Hepatic stellate cell (primary cell): ENCODE results near the gene TRMT6.

ENCODE experiments used
- DNase-seq: peaks from one replicate; pipeline ENCODE4 v3.0.0; 2011; ENCODE audit warnings: low spot score

Gene TRMT6

DNA sequence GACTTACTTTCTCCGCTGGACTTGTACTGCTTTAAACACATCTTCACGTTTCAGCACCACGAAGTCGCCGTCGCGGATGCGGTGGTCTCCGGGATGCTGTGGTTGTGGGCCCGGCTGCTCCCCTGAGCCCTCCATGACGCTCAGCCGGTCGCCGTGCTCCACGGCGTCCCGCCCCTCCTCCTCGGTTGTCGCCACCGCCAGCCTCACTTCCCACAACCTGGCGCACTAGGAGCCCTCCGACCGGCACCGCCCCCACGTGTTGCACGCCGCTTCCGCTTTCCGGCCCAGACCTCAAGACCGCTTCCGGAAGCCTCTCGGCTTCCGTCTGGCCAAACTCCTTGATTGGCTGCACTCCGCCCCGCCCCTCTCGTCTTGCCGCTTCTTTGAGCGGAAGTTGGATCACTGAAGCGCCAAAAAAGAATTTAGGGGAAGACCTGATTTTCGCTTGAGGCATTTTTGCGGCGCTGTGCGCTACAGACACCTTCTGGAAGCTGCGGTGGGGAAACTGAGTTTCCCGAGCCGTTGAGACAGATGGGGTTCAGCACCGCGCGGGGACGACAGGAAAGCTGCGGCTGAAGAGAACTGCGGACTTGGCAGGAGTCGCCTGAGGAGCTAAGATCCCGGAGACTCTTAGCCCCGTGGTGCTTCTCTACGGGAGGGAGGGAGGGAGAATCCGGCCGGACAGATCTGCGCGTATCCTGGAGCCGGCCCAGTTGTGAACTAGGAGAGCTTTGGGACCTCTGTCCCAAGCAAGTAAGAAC, at the start of gene TRMT6, which contains the start of gene MCM8:
TRMT6 (minus strand) TSS at position 263 of the 761 bp plus-strand sequence; CDS start at position 135, 128 bp downstream.
MCM8 (plus strand) TSS at position 382 of the 761 bp plus-strand sequence. CDS start 1,364 bp downstream, outside the sequence.
- DNase-seq: peak; percentile 86

DNA sequence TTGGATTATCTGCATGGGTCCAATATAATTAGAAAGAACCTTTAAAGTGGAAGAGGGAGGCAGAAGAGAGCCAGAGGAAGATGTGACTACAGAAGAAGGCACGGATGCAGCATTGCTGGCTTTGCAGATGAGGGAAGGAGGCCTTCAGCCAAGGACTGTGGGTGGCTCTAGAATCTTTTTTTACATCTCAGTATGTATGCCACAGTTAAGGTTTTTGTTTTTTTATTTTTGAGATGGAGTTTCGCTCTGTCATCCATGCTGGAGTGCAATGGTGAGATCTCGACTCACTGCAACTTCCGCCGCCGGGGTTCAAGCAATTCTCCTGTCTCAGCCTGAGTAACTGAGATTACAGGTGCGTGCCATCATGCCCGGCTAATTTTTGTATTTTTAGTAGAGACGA, 49.5 kb upstream of the TRMT6 start:
- DNase-seq: no peak

DNA sequence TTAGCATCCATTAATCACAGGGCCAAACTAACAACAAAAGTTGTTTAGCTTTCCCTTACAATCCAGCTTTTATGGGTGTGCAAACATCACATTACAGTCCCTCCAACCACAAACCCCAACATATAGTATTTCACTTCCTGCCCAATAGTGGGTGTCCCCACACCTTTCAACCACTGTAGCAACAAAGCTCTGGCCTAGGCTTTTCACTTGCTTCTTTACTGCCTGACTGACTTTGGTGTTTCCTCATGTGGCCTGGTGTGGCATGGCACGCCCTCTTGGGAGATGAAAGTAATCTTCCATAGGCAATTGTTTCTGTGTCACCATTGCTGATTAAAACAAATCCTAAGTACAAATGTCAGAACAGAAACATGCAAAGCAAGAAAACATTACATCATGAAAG, 46.4 kb upstream of the TRMT6 start:
- DNase-seq: no peak

DNA sequence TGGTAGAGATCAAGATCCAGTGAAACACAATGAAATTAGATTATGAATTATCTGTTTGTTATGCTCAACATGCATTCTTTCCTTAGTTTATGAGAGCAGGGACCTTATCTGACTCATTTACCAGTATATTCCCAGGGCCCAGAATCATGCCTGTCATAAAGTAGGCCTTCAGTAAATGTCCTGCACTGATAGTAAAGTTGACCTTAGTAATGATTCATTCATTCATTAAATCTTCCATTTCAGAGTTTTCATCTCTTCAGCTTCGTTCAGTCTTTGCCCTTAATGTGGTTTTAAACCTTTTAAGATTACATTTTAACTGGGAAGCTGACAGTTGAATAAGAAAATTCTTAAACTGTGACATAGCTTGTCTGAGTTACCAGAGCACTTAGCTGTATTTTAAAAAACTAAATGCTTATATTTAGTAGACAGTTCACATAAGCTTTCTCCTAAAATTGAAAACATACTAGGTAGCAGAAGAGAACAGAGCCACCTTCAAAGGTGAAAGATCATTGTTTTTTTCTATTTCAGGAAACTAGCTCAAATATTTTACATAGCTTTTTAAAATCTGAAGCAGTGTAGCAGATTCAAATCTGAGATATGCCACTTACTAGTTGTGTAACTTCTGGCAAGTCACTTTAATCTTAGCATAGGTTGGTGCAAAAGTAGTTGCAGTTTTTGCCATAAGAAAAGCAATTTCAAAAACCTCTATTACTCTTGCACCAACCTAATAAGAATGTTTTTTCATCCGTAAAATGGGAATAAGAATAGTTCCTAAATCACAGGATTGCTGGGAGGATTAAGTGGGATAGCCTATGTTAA, 41.5 kb upstream of the TRMT6 start:
- DNase-seq: peak; percentile 12

DNA sequence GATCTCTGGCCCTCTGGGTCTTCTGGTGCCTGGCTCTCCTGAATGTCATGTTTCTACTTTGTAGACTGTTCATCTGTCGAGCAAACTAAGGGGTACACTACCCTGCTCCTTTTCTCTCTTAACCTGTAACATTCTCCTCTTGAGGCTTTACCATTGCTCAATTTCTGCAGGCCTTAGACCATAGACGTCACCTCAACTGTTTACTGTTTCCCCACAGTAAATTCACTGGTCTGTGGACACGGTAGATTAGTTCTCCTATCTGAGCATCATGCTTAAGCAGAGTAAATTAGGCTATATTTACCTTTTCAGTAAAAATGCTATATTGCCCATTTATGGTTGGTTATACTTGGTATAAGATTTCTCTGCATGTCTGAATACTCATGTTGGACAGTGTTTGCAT, 40.6 kb upstream of the TRMT6 start:
- no peak for DNase-seq

- no peak for DNase-seq
Observed at GRCh38 chr20:5989539-5989938, 39.2 kb upstream of the TRMT6 start.

GRCh38 chr20:5987383-5987782, 37.0 kb upstream of the TRMT6 start:
- DNase-seq: no peak

GRCh38 chr20:5980720-5981538, 30.6 kb upstream of the TRMT6 start:
- no peak for DNase-seq

- no peak for DNase-seq
Observed at GRCh38 chr20:5979801-5980200, 29.5 kb upstream of the TRMT6 start.

DNA sequence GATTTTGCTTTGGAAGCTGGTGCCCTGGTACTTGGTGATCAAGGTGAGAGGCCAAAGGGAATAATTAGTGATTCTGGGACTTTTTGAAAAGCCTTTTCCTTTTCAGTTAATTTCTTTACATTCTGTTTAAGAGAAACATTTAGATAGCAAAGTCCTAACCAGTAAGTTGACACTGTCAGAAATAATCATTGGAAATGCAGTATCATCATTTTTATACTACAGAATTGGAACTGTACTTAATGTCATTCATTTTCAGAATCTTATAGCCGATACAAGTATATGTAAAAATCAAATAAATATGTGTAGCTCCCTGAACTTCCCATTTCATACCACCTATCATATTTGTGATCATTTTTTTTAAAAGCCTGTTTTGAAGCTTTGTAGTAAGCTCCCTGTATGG, 27.6 kb upstream of the TRMT6 start:
- no peak for DNase-seq

DNA sequence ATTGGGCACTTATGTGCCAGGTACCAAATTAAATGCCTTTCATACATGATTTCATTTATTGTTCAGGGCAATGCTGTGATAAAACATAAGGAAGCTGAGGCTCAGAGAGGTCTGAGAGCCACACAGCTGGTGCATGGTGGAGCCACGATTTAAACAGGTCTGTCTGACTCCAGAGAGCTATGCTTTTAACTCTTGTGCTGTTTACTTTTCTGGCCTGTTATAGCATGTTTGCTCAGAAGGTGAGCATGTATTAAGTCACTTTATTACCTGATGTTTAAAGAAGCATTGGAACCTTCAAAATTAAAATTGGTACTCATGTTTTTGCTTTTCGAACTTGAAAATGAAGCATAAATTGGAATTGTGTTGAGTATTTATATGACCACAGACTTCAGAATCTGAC, 26.9 kb upstream of the TRMT6 start:
- no peak for DNase-seq

DNA sequence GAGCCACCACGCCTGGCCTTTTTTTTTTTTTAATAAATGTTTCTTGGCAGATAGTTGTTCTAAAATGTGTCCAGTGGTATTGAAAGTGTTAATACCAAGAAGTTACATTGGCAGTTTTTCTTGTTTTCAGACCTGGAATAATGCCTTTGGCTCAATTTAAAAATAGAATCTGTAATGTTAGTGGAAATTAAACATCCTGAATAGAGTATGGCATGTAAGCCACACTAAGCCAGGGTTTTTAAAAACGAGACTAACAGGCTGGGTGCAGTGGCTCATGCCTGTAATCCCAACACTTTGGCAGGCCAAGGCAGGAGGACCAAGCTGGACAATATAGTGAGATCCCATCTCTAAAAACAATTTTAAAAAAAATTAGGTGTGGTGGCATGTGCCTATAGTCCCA, 25.4 kb upstream of the TRMT6 start:
- no peak for DNase-seq

DNA sequence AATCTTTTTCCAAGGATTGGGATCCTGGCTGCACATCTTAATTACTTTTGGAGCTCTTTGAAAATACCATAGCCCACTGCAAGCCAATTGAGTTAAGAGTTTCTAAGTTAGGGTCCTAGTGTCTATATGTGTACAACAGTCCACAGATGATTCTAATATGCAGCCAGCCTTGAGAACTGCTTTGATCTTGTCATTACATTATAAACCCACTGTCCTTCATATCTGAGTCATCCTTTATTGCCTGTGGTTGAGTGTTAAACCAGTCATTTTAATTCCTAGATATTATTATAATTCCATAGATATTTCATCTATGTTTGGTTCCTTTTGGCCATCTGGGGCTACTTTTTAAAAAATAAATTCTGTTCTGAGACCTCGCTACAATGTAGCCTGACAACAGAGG, 24.2 kb upstream of the TRMT6 start:
- no peak for DNase-seq

DNA sequence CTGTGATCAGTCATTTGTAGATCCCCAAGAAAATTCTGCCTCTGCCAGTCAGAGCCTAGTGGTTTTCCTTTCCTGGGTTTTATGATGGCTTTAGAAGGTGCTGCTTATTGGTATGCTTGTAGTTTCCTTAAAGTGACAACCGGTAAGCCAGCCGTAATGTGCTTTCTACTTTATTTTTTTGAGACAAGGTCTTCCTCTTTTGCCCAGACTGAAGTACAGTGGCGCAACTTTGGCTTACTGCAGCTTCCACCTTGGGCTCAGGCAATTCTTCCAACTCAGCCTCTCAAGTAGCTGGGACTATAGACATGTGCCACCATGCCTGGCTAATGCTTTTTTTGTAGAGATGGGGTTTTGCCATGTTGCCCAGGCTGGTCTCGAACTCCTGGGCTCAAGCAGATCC, 23.6 kb upstream of the TRMT6 start:
- DNase-seq: no peak

- no peak for DNase-seq
Observed at GRCh38 chr20:5973172-5973571, 22.8 kb upstream of the TRMT6 start.

DNA sequence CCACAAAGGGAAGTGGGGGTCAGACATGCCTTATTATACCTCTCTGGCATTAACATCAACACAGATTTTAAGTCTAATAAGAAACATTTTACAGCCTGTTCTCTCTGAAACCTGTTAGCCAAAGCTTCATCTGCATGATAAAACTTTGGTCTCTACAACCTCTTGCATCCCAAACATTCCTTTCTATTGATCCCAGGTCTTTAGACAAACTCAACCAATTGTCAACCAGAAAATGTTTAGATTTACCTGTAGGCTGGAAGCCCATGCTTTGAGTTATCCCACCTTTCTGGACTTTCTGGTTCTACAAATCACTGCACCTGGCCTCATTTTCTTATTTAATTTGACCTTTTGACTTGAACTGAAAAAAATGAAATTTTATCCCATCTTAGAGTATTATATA, 20.9 kb upstream of the TRMT6 start:
- no peak for DNase-seq

DNA sequence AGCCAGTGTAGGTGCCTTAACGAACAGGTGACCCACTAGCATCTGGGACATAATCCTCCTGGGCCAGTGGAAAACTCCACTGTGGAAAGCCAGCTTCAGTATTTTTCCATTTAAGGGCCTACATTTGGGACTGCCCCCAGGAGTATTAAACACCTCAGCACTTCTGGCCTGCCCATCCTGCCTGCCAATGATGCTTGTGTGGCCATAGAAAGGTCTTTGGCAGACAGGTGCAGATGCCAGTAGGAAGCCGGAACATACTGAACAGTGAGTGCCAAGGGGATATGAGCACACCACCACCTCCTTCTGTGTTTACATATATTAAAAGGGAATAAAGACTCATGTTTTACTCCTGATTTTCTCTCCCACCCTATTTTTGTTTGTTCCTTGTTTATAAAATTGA, 20.0 kb upstream of the TRMT6 start:
- DNase-seq: no peak

DNA sequence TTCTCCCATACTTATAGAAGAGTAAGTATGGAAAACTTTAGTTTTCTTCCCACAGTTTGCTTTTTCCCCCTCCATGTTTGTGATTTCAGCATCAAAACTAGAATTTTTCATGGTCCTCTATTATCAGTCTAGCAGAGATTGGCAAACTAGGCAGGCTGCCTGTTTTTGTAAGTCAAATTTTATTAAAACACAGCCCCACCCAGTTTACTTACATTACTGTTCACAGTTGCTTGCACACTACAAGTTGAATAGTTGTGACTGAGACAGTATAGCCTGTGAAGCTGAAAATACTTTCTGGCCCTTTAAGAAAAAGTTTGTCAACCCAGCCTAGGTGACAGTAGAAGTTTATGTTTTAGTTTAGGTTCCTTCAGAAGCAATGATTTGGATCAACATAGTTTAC, 19.6 kb upstream of the TRMT6 start:
- no peak for DNase-seq

DNA sequence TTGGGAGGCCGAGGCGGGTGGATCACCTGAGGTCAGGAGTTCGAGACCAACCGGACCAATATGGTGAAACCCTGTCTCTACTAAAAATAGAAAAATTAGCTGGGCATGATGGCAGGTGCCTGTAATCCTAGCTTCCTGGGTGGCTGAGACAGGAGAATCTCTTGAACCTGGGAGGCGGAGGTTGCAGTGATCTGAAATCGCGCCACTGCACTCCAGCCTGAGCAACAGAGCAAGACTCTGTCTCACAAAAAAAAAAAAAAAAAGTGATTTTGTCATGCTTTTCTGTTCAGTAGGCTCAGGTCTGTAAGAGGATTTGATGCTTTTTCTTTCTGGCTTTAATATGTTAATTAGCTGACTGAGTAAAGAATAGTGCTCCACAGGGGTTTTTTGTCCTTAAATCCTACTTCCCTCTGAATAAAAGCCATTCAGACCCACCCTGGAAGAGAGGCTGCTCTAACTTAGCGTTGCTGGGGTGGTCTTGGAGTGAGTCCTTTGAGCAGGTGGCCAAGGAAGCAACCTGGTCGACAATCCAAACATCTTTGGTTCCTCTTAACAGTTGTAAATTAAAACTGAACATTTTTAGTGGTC, 19.1 kb upstream of the TRMT6 start:
- no peak for DNase-seq

GRCh38 chr20:5968462-5968861, 18.1 kb upstream of the TRMT6 start:
- DNase-seq: no peak

GRCh38 chr20:5967469-5967868, 17.1 kb upstream of the TRMT6 start:
- peak; percentile 4 for DNase-seq

DNA sequence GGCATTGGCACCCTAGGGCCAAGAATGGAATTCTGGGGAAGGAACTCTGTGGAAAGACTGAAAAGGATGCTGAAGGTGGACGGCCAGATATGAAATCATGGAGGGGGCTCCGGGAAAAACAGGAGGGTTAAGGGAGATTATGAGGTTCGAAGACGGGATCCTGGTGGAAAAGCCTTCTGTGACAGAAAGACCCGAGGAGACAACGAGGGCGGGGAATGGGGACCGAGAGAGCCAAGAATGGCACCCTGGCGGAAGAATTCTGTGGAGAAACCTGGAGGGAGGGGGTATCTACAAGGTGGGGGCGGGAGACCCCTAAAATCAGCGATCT, 426 bp downstream of the TRMT6 start:
- peak; percentile 18 for DNase-seq
